Brain microvascular endothelial cell (primary cell): ENCODE data around the gene RIGI.
"Not testable (repeated sequence)": the region's sequence is repeated elsewhere in the genome, so short reads cannot be mapped to it uniquely, and the experiment has no call there.

Experiments
- DNase-seq: peaks from one replicate; pipeline ENCODE4 v3.0.0-alpha.2; 2020
- H3K27ac ChIP-seq: fragments of 250-450 bp; sonication (Bioruptor Pico); 2 replicates; pipeline ENCODE4 v1.5.1; 2020; ENCODE audit warnings: mild to moderate bottlenecking, moderate library complexity
- H3K27me3 ChIP-seq: fragments of 250-450 bp; sonication (Bioruptor Pico); replicated peaks from 2 replicates; pipeline ENCODE4 v1.5.1; 2020; ENCODE audit warnings: mild to moderate bottlenecking
- H3K36me3 ChIP-seq: fragments of 250-450 bp; sonication (Bioruptor Pico); replicated peaks from 2 replicates; pipeline ENCODE4 v1.5.1; 2020; ENCODE audit warnings: mild to moderate bottlenecking
- H3K4me3 ChIP-seq: 2 replicates; pipeline ENCODE4 v1.5.1; 2011; ENCODE audit warnings: low read depth, mild to moderate bottlenecking, control low read depth, low read length, moderate library complexity
- CTCF ChIP-seq: IDR thresholded peaks from 2 replicates; pipeline ENCODE4 v1.5.1; 2011; ENCODE audit warnings: low read depth, mild to moderate bottlenecking, moderate library complexity, low read length, control low read depth, inconsistent platforms; ENCODE audit errors: missing control alignments
- in situ Hi-C: cut with HindIII; loops from 2 replicates; pipeline ENCODE4 v1.10.0; 2017; ENCODE audit warnings: low sequenced_read_pairs, low pct_ligation_motif_present

The RIGI gene

GRCh38 chr9:32552172-32552872 is 26.3 kb upstream of the RIGI start, which contains the start of the genes SMIM27 and TOPORS:
SMIM27 (plus strand) TSS chr9:32552327; CDS start chr9:32552435, 108 bp downstream.
TOPORS (minus strand) TSS chr9:32552586; CDS start chr9:32552436, 150 bp downstream.
- H3K4me3 ChIP-seq = peak within 1 kb of the TSS; percentile 85
- no peaks in the 10 kb centered on the region for H3K36me3 ChIP-seq
- H3K27me3 ChIP-seq = no peaks in the 10 kb centered on the region
- peak; percentile 82 for DNase-seq
- TF ChIP-seq CTCF = no peak
- in situ Hi-C loops = loop anchor here (25.0 kb wide), 1 partner anchor 435 kb away; no protein-coding TSS in a partner anchor
- peak within 1 kb of the TSS; percentile 90 for H3K27ac ChIP-seq

GRCh38 chr9:32551276-32552051 is 25.5 kb upstream of the RIGI start:
- peak overlapping the region; percentile 90 for H3K27ac ChIP-seq
- no peak for TF ChIP-seq CTCF
- H3K4me3 ChIP-seq = peak overlapping the region; percentile 85
- in situ Hi-C loops = loop anchor here (25.0 kb wide), 1 partner anchor 436 kb away; no protein-coding TSS in a partner anchor
- no peaks in the 10 kb centered on the region for H3K27me3 ChIP-seq
- H3K36me3 ChIP-seq = no peaks in the 10 kb centered on the region
- peak; percentile 20 for DNase-seq

GRCh38 chr9:32550562-32551275 is 24.7 kb upstream of the RIGI start:
- Histone ChIP-seq H3K4me3 (peak overlapping the region; percentile 85), H3K27me3 (no peaks in the 10 kb centered on the region), H3K27ac (peak overlapping the region; percentile 90), H3K36me3 (no peaks in the 10 kb centered on the region)
- in situ Hi-C loops = loop anchor here (25.0 kb wide), 1 partner anchor 437 kb away; no protein-coding TSS in a partner anchor
- TF ChIP-seq CTCF = no peak
- DNase-seq = peak; percentile 91

GRCh38 chr9:32550150-32550561 is 24.2 kb upstream of the RIGI start:
- Histone ChIP-seq H3K36me3 (no peaks in the 10 kb centered on the region), H3K27ac (peak overlapping the region; percentile 90), H3K4me3 (peak overlapping the region; percentile 85), H3K27me3 (no peaks in the 10 kb centered on the region)
- in situ Hi-C loops = loop anchor here (25.0 kb wide), 1 partner anchor 437 kb away; no protein-coding TSS in a partner anchor
- DNase-seq = peak; percentile 32
- TF ChIP-seq CTCF = peak; percentile 47

GRCh38 chr9:32548213-32548612 is 22.2 kb upstream of the RIGI start:
- in situ Hi-C loops, H3K27me3 ChIP-seq, H3K36me3 ChIP-seq, H3K27ac ChIP-seq, DNase-seq, H3K4me3 ChIP-seq: not testable (repeated sequence)
